ENCODE measurements around the gene NHLH1.

NHLH1 gene

DNA sequence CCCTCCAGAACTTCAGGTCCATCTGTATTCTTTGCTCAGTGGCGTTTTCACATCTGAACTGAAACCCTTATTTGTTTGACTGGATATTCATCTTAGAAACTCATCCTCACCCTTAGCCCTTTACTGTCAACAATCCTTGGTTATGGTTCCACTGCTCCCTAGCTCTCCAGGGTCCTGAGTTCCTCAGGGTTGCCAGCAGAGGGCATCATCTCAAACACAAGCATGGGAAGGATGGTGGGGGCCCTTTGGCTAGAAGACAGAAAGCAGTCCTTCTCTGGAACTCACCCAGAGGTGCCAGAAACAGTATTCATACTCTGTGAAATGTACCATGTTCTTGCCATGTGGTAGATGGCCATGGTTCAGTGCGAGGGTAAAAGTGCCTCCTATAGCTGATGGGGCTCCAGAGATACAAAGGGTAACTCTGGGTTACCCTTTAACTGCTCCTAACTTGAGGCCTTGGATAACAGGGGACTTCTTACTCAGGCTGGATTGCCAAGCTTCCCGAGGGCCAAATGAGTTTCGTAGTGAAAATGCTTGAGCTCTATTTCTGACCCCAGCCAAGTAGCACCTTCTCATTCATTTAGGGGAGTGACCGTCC, 12.4 kb upstream of the NHLH1 start:
- no peak for DNase-seq (ENCODE audit: low spot score)
- TF ChIP-seq, protein P1, sequence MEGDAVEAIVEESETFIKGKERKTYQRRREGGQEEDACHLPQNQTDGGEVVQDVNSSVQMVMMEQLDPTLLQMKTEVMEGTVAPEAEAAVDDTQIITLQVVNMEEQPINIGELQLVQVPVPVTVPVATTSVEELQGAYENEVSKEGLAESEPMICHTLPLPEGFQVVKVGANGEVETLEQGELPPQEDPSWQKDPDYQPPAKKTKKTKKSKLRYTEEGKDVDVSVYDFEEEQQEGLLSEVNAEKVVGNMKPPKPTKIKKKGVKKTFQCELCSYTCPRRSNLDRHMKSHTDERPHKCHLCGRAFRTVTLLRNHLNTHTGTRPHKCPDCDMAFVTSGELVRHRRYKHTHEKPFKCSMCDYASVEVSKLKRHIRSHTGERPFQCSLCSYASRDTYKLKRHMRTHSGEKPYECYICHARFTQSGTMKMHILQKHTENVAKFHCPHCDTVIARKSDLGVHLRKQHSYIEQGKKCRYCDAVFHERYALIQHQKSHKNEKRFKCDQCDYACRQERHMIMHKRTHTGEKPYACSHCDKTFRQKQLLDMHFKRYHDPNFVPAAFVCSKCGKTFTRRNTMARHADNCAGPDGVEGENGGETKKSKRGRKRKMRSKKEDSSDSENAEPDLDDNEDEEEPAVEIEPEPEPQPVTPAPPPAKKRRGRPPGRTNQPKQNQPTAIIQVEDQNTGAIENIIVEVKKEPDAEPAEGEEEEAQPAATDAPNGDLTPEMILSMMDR (IDR thresholded peaks at IDR 0.05; ENCODE audit: borderline replicate concordance, control extremely low read depth, extremely low read depth, insufficient read depth, missing control alignments), result no peak
- in situ Hi-C loops (cut with MboI; ENCODE audit: low sequenced_read_pairs, unreplicated experiment), result no loop called here

DNA sequence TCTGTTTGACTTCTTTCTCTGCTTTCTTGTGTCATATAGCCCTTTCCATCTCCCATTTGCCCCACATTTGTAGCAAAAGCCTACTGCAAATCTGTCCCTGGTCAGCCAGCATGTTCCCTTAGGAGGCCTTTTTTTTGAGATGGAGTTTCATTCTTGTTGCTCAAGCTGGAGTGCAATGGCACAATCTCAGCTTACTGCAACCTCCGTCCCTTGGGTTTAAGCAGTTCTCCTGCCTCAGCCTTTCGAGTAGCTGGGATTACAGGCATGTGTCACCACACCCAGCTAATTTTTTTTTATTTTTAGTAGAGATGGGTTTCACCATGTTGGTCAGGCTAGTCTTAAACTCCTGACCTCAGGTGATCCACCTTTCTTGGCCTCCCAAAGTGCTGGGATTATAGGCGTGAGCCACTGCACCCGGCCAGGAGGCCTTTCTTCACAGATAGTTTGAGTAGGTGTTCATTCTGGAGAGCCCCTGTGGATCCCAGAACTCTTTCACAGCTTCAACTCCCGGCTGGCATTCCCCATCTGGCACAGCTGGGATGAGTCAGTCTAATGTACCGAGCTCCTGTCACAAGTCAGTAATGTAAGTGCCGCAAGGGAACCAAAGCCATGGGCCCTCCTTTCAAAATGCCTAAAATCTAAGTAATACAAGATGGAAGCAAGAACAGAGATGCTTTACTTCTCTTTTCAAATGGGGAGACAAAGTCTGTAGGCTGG, 9.4 kb upstream of the NHLH1 start:
- TF ChIP-seq, protein P1 (IDR thresholded peaks at IDR 0.05; ENCODE audit: borderline replicate concordance, control extremely low read depth, extremely low read depth, insufficient read depth, missing control alignments), result no peak
- no peak for DNase-seq (ENCODE audit: low spot score)
- in situ Hi-C loops (cut with MboI; ENCODE audit: low sequenced_read_pairs, unreplicated experiment), result no loop called here

DNA sequence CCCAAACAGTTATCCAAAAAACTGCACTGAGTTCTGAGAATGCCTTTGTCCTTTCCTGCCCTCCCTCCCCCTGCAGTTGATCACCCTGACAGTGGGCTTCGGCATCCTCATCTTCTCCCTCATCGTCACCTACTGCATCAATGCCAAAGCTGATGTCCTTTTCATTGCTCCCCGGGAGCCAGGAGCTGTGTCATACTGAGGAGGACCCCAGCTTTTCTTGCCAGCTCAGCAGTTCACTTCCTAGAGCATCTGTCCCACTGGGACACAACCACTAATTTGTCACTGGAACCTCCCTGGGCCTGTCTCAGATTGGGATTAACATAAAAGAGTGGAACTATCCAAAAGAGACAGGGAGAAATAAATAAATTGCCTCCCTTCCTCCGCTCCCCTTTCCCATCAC, 8.8 kb upstream of the NHLH1 start:
- in situ Hi-C loops (cut with MboI; ENCODE audit: low sequenced_read_pairs, unreplicated experiment), result no loop called here
- TF ChIP-seq, protein P1 (IDR thresholded peaks at IDR 0.05; ENCODE audit: borderline replicate concordance, control extremely low read depth, extremely low read depth, insufficient read depth, missing control alignments), result no peak
- no peak for DNase-seq (ENCODE audit: low spot score)

DNA sequence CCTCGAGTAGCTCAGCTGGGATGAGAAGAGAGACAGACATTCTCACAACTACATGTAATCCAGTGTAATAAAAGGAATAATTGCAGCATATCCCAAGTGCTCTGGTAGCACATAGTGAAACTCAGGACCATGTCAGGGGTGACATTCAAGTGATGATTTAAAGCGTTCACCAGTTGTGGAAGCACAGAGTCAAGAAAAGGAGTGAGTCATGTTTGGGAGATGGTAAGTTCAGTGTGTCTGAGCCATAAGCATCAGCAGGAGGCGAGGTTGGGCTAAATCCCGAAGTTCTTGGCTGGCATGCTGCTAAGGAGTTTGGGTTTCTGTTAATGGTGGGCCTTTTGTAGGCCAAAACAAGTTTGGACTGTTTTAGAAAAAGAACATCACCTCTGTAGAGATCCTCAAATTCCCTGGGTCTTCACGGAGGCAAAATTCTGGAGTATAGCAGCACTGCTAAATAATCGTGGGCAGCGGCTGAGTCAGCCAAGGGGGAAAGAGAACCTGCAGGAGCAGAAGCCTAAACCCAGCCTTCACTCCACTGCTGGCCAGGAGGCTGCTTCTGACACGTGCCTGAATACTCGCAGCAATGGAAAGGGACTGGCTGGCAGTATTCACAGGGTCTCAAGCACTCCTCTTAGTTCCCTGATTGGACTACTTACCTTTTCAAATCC, 7.2 kb upstream of the NHLH1 start:
- no peak for DNase-seq (ENCODE audit: low spot score)
- in situ Hi-C loops (cut with MboI; ENCODE audit: low sequenced_read_pairs, unreplicated experiment), result no loop called here
- TF ChIP-seq, protein P1 (IDR thresholded peaks at IDR 0.05; ENCODE audit: borderline replicate concordance, control extremely low read depth, extremely low read depth, insufficient read depth, missing control alignments), result no peak

DNA sequence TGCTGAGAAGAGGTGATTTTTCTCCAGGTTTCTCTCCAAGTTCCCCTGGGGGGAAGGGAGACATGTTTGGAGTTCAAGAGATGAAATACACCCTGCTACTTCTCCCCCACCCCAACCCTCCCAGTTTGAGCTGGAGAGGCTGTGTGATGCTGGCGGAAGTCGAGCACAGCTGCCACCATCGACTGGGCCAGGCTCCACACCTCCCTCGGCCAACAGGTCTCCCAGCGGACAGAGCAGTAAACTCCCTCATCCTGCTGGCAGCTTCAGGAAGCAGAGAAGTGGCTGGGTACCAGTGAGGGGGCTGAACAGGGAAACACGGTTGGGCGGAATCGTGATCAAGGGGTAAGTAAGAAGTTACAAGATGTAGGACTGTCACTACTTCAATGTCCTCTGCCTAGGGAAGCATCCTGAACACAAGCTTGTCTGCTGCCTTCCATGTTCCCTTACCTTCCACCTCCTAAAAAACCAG, 6.6 kb upstream of the NHLH1 start:
- DNase-seq (ENCODE audit: low spot score), result no peak
- TF ChIP-seq, protein P1 (IDR thresholded peaks at IDR 0.05; ENCODE audit: borderline replicate concordance, control extremely low read depth, extremely low read depth, insufficient read depth, missing control alignments), result no peak
- in situ Hi-C loops (cut with MboI; ENCODE audit: low sequenced_read_pairs, unreplicated experiment), result no loop called here

DNA sequence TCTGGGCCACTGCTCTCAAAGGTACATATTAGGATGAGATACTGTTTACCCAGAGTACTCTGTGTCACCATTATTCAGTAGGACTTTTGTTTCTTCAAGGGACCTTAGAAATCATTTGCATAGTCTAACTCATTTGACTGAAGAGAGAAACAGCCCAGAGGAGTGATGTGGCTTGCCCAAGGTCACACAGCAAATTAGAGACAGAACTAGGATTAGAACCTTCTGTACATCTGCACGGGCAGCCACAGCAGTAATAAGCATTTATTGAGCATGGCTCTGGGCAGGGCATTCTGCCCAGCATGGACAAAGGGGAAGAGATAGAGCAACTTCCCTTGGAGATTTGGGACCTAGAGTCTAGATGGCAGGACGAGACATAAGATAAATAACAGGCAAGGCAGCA, 5.7 kb upstream of the NHLH1 start:
- in situ Hi-C loops (cut with MboI; ENCODE audit: low sequenced_read_pairs, unreplicated experiment), result no loop called here
- TF ChIP-seq, protein P1 (IDR thresholded peaks at IDR 0.05; ENCODE audit: borderline replicate concordance, control extremely low read depth, extremely low read depth, insufficient read depth, missing control alignments), result no peak
- DNase-seq (ENCODE audit: low spot score), result no peak

All from GM13976 (cell line).